Measurements from ENCODE around the gene ENDOU. TPM values are rescaled to one million over a fixed set of nuclear protein-coding genes. Genes with fewer than 3 reads are reported as not detected.

The ENDOU gene
- total RNA-seq, 1 experiment from 2014 or later: not detected

GRCh38 chr12:47757840-47758583 lies 32.7 kb upstream of the ENDOU start:
- Histone ChIP-seq H3K4me3 (ENCODE audit: low read depth in 2 of 2, low read length in 2 of 2) (peak overlapping the region; percentile 74 to 87), H3K27ac (ENCODE audit: low read length) (peak overlapping the region; percentile 85), H3K27me3 (ENCODE audit: control insufficient read depth, insufficient read depth, low read length) (no peaks in the 10 kb centered on the region), H3K36me3 (ENCODE audit: control insufficient read depth, insufficient read depth, low read length) (no peaks in the 10 kb centered on the region), H3K9me3 (ENCODE audit: control insufficient read depth, insufficient read depth, low read depth, low read length) (no peaks in the 10 kb centered on the region), H3K4me1 (ENCODE audit: control insufficient read depth, insufficient read depth, low read length) (peaks cover 30% of the 10 kb centered on the region)
- ATAC-seq (peak; percentile 6; the same call in 1 of the 2 replicates), DNase-seq (ENCODE audit: low read depth, low spot score) (no peak)
- in situ Hi-C loops (cut with HindIII; ENCODE audit: low pct_unique_long_range_greater_than_20kb, low sequenced_read_pairs): no loop called here
- CTCF ChIA-PET: interaction anchor here (0.6 to 2.6 kb wide), 5 partner anchors 10 to 1366 kb away, joined by 3 to 13 read pairs (median 6); no protein-coding TSS in a partner anchor
- POLR2A ChIA-PET: interaction anchor here (0.5 to 0.7 kb wide), 2 partner anchors 53 to 233 kb away, joined by 3 to 7 read pairs; no protein-coding TSS in a partner anchor
- no TSS peak for BruUV-seq (replicated peaks)
- TF ChIP-seq CTCF (IDR thresholded peaks at IDR 0.05) (no peak), POLR2AphosphoS5 (IDR thresholded peaks at IDR 0.05; ENCODE audit: low read depth, low read length) (no peak), REST (IDR thresholded peaks at IDR 0.05; ENCODE audit: insufficient read depth in 1 of 2, low read depth in 2 of 2, low read length in 1 of 2) (no peak), SIN3A (IDR thresholded peaks at IDR 0.05; ENCODE audit: borderline replicate concordance, insufficient read depth, low read depth, low read length) (no peak), TCF7L2 (IDR thresholded peaks at IDR 0.05; ENCODE audit: low read depth, low read length) (no peak)
- intact Hi-C loops (cut with micrococcal nuclease; ENCODE audit: unreplicated experiment): no loop called here

- ChIA-PET POLR2A (no interaction called here), CTCF (interaction anchor here (1.4 to 1.7 kb wide), 2 partner anchors 13 to 81 kb away, joined by 3 to 6 read pairs; no protein-coding TSS in a partner anchor)
- Histone ChIP-seq H3K4me1 (ENCODE audit: control insufficient read depth, insufficient read depth, low read length) (peaks cover 30% of the 10 kb centered on the region), H3K36me3 (ENCODE audit: control insufficient read depth, insufficient read depth, low read length) (no peaks in the 10 kb centered on the region), H3K4me3 (ENCODE audit: low read depth in 2 of 2, low read length in 2 of 2) (no peak overlapping the region), H3K27me3 (ENCODE audit: control insufficient read depth, insufficient read depth, low read length) (no peaks in the 10 kb centered on the region), H3K27ac (ENCODE audit: low read length) (no peak overlapping the region), H3K9me3 (ENCODE audit: control insufficient read depth, insufficient read depth, low read depth, low read length) (no peaks in the 10 kb centered on the region)
- ATAC-seq (no peak), DNase-seq (ENCODE audit: low read depth, low spot score) (no peak)
- in situ Hi-C loops (cut with HindIII; ENCODE audit: low pct_unique_long_range_greater_than_20kb, low sequenced_read_pairs): no loop called here
- intact Hi-C loops (cut with micrococcal nuclease; ENCODE audit: unreplicated experiment): no loop called here
- TF ChIP-seq REST (IDR thresholded peaks at IDR 0.05; ENCODE audit: insufficient read depth in 1 of 2, low read depth in 2 of 2, low read length in 1 of 2) (no peak), CTCF (IDR thresholded peaks at IDR 0.05) (no peak), SIN3A (IDR thresholded peaks at IDR 0.05; ENCODE audit: borderline replicate concordance, insufficient read depth, low read depth, low read length) (no peak), TCF7L2 (IDR thresholded peaks at IDR 0.05; ENCODE audit: low read depth, low read length) (no peak), POLR2AphosphoS5 (IDR thresholded peaks at IDR 0.05; ENCODE audit: low read depth, low read length) (no peak)
- no TSS peak for BruUV-seq (replicated peaks)
These were observed 32.1 kb upstream of the ENDOU start for GRCh38 chr12:47757364-47757839.
